HG03520 (cell line): ENCODE data around the gene FER.
"Not testable (repeated sequence)": the region's sequence is repeated elsewhere in the genome, so short reads cannot be mapped to it uniquely, and the experiment has no call there.

Experiments used
- ATAC-seq: cut with Tn5 transposase; IDR thresholded peaks from one replicate; pipeline ENCODE4 v1.9.1; 2021; ENCODE audit warnings: mild to moderate bottlenecking, moderate library complexity; ENCODE audit not compliant: unreplicated experiment

The FER gene

DNA sequence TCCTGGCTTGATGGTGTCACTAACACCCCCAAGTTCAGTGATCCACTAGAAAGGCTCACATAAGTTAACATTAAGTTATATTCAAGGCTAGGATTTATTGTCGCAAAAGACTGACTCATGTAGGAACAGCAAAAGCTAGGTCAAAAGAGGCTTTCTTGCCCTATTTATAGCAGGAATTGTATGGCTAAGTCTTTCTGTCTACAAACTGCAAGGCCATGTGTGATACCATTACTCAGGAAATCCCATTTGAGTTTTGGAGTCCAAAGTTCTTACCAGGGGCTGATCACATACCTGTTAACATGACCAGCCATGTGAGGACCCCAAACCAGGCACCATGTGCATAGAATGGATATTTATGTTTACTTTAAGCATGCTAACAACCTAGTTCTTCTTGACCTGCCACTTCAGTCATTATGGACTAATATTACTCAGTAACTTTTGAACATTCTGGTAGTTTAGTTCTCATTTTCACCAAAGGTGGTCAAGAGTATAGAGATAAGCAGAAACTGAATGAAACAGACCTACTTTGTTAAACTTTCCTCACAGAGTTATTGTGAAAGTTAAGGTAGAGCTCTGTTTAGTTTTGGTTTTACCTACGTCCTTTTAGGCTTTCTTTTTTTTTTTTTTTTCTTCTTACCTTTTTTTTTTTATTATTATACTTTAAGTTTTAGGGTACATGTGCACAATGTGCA lies 281.1 kb downstream of the FER start:
- peak; percentile 67 for ATAC-seq

DNA sequence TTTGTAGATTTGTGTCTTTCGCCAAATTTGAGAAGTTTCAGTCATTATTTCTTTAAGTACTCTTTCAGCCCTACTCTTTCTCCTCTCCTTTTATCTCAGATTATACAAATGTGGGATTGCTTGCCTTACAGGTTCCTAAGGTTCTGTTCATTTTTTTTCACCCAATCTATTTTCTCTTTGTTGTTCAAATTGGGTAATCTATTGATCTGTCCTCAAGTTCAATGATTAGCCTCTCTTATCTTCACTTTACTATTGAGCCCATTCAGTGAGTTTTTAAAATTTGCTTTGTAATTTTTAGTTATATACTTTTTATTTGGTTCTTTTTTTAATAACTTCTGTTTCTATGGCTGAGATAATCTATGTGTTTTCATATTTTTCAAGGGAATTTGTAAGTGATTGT lies 282.1 kb downstream of the FER start:
- ATAC-seq, result no peak

DNA sequence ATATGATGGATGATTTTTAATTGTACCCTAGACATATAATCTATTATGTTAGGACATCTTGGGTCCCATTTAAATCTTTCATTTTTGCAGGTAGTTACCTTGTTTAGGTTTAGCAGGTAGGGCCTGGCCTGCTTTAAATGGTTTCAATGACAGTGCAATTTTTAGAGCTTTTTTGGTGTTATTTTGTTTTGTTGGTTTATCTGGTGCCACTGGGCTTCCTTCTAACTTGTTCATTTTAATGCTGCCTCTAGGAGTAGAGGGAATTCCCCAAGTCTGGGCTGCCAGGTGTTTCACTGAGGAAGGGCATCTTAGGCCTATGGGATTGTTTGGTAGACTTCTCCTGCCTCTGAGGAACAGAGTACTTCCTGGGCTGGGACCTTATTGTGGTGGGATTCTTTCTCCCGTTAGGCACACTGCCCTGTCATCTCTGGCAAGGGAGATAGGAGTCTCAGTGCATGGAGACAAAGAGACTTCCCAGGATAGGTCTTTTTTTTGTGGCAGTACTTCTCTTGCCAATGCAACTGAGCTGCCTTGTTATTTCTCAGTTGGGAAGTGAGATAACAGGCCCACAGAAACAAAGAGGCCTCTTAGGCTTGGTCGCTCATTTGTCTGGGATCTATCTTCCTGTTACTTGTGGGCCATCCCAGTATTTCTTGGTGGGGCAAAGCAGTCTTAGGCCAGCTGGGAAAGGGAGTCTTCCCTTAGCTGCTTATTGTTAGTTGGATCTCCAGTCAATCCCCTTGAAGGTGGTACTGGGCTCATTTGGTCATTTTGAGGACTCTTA lies 282.9 kb downstream of the FER start:
- no peak for ATAC-seq

DNA sequence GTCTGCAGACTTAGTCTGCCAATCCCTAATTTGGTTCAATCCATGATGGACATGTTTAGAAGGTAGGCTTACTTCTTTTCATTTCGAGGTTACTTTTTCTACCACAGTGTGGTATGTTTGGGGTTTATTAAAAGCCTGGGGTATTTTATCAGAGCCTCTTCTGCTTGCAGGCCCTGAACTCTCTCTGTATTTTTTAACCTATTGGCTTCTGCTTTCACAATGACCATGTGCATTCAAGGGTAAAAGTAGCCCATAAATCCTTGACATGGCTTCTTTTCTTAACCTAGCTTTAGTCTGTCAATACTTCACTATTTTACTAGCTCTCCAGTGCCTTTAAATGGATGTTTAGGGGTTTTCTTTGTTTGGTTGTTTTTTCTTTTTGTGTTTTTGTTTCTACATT lies 286.6 kb downstream of the FER start:
- ATAC-seq, result no peak

DNA sequence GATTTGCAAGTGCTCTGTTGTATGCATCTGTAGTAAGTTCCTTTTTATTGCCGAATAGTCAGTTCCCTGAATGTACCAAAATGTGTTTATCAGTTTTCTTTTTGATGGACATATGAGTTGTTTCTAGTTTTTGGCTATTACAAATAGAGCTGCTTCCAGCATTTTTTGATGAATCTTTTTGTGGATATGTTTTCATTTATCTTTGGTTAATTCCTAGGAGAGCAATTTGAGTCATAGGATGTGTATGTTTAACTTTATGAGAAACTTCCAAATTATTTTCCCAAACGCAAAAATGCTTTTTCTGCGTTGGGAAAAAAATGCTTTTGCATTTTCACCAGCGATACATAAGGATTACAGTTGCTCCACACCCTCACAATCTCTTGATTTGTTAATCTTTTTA lies 287.7 kb downstream of the FER start:
- no peak for ATAC-seq

DNA sequence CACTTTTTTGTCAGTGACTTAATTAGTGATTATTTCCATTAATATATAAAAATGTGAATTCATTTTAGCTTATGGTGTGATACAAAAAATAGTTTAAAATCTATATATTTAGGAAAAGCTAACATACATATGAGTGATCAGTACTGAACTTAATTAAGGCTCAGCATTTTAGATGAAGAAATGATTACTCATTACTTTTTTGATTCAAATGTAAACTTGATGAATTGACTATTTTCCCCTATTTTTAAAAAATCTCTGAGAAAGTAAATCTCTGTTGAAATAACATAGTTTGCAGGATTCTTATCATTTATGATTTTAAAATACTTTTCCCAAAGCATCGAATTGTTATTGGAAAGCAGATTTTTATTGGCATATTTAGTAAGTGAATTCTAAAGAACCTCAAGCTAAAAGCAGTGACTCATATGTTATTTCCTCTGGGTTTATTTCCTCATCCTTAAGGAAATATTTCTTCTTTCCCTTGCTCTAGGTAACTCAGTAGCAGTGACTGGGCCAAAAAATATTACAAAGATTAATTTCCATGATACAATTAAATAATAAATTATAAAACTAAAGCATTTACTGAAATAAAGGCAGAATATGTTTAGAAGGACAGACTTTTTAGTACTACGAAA lies 290.6 kb downstream of the FER start:
- no peak for ATAC-seq

DNA sequence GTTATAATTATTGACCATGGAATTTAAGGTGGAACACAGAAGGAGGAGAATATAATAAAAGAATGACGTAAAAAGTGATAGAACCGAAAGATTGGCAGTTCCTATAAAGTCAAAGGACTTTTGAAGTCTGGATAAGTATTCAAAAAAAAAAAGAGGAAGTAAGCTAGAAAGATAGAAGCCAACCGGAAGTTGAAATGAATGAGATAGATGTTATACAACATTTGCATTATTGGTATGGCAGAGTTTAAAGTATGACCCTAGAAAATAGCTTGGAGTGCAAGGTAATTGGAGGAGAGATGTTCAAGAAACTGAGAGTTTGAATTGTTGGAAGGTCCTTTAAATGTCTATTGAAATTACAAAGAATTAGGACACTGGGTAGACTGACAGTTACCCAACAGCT lies 293.6 kb downstream of the FER start:
- no peak for ATAC-seq

DNA sequence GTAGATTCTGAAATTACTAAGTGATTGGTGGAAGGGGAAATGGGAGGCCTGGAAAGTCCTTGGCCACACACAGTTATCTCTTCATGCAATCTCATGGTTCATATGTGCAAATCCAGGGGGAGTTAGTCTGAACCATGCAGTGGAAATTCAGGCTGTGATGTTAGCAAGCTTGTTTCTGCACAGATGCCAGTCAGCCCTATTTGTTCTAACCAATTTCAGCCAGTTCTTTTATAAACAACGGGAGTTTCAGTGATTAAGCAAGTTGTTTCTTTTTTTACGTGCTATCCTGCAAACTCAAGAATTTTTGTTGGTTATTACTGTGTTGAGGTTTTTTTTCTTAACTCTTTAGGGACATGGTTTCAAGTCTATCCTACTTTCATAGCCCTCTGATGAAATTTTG lies 298.0 kb downstream of the FER start:
- ATAC-seq, result no peak

DNA sequence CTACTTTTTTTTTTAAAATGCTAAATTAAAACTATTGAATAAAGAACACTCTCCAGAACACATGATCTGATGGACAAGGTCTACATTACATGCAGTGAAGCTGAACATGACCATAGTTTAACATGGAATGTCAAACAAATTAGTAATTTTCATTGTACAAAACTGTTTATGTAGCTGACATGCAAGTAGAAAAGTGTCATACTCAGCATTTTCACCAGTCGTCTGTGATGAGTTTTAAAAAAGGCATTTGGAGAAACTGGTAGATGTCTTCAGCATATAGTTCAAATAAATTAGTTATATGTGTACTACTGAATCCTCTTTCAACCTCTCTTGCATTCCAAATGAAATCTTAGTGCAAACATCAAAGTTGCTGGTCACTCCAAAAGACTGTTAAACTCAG lies 301.9 kb downstream of the FER start:
- no peak for ATAC-seq

DNA sequence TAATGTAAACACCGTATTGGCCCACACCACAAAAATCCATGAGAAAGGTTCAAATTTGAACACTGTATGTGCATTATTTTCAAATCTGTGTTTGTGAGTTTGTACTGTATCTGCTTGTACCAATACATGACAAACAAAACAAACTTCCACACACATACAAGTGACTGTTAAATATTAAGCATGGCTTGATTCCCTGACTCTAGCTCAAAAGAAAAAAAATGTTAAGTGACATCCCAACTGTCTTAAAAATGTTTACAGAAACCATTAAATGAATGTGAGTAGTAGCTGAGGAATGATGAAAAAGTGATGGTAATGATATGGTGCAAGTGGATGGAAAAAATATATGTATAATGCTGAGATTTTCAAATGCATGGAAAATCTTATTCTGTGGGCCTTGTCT lies 302.6 kb downstream of the FER start:
- not testable (repeated sequence) for ATAC-seq

DNA sequence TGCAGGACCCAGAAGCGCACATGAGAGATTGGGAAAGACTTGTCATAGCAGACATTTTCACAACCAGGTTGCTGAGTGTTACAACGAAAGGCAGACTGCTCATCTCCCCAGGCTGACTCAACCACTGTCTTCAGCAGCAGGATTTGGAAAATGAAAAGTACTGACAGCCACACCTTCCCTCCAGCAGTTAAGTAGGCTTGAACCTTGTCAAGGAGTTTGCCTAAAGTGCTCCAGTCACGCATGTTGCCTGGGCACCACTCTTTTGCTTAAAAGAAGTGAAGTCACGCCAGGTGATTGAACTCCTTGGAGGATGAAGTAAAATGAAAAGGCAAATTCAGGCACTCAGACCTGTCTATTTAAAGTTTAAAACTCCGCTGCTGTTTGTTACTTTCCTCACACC lies 304.5 kb downstream of the FER start:
- ATAC-seq, result not testable (repeated sequence)

DNA sequence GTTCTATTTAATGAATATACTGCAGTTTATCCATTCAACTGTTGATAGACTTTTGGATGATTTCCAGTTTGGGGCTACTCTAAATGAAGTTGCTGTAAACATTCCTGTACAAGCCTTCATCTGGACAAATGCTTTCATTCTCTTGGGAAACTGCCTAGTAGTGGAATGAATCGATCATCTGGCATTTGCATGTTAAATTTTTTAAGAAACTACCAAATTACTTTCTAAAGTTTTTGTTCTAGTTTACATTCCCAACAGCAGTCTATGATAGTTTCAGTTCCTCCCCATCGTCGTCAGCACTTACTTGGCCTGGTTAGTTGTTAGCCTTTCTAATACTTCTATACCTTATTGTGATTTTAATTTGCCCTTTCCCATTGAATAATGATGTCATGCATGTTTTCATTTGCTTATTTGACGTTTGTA lies 306.3 kb downstream of the FER start:
- no peak for ATAC-seq

DNA sequence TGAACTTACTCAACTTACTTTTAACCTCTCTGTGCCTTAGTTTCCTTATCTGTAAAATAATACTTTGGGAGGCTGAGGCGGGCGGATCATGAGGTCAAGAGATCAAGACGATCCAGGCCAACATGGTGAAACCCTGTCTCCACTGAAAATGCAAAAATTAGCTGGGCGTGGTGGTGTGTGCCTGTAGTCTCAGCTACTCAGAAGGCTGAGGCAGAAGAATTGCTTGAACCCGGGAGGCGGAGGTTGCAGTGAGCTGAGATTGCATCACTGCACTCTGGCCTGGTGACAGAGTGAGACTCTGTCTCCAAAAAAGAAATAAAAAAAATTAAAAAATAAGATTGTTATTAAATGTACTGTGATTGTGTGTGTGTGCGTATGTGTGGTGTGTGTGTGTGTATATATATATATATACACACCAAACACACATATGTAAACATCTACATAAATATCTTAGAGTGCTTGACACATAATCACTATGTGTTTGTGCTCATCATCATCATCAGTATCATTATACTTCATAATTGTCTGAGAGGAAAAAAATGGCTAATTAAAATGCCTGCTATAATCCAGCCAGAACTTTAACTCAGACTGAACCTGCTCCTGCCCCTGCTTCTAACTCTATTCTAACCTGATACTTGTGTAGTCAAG lies 312.8 kb downstream of the FER start:
- ATAC-seq, result no peak

DNA sequence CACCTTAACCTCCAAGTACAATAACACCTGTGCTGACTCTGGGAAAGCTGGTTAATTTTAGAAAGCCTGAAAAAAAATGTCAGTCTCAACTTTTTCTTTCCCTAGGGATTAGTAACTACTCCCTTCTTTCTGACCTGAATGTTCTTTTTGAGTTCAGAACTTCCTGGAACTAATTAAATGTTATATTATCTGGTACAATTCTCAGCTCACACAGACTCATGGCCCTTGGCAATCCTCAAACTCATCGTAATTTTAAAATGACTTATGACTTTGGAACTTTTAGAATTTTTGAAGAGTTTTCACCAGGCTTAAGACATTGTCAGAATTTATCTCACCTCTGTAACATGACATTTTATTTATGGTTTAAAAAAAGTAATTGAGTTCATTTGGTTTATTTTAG lies 315.0 kb downstream of the FER start:
- no peak for ATAC-seq

DNA sequence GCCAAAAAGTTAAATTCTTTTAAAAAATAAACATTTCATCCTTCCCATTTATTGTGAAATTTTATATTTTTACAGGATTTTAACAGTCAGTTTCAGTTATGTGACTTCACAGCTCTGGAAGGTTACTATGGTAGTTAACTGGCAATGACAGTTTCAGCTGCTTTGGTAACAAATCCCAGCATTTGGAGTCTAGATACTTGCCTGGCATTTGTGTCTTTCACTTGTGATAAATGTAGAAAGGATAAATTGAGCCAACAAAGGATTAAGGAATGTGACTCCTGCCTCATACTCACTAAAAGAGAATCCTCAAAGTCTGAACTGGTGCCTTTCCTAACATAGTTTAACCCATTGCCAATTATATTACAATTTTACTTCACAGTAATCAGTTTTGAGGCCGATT lies 315.5 kb downstream of the FER start:
- no peak for ATAC-seq

DNA sequence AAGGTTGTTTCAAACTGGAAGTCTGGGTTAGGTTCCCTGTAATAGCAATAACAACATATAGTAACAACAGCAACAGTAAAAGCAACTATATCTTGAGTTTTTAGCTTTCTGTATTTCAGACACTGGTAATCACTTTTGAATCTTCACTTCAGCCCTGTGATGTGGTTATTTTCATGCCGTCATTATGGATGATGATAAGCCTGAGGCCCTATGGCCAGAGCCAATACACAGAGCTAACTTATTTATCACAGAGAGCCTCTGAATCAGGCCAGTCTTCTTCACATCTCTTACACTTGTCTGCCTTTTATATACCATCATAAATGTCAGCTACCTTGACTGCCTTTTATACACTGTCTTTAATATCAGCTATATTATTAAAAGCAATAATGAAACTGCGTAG lies 329.0 kb downstream of the FER start:
- no peak for ATAC-seq

DNA sequence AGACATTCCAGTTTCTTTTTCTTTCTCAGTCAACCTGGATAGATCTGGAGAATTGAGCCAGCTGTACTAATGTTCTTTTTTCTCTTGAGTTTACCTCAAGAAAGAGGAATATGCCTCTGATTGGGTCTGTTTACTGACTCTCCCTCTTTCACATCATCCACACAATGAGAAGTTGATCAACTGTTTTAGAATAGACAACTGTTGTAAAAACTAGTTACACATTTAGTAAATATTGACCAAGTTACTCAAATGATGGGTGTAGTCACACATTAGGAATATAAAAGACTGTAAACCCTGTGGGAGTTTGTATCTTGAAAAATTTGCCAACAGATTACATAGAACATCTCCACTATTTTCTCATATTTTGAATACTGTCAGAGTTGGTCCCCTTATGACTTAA lies 330.8 kb downstream of the FER start:
- no peak for ATAC-seq

DNA sequence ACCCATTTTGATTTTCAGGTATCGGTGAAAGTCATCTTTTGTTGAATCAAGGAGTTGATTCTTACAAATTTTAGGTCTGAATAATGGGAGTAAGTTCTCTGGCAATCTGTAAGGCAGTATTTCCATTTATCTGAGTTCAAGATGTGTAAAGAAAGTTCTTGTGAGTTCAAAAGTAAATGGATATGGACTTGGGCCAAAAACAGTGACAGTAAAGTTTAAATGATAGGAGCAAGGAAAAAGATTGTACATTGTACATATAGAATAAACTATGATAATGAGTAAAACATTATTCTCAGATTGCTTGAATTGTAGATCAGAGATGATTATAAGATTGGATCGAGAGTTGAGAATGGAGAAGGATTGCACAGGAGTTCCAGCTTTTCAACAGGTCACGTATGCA lies 332.8 kb downstream of the FER start:
- no peak for ATAC-seq

DNA sequence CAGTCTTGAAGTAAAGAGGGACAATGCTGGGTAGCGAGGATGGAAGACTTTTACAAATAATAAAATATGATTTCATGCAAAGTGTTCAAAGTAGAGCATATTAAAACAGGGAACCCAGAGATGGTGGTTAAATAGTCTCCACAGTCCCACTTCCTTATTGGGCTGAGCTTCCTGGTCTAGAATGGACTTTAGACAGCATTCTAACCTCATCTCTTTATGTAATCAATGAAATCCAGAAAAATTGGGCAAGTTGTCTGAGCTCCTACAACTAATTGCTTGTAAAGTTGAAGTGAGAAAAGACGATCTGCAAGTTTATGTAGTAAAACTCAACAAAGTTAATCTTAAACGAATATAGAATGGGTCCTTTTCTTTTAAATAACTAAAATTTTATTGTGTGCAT lies 333.2 kb downstream of the FER start:
- no peak for ATAC-seq

DNA sequence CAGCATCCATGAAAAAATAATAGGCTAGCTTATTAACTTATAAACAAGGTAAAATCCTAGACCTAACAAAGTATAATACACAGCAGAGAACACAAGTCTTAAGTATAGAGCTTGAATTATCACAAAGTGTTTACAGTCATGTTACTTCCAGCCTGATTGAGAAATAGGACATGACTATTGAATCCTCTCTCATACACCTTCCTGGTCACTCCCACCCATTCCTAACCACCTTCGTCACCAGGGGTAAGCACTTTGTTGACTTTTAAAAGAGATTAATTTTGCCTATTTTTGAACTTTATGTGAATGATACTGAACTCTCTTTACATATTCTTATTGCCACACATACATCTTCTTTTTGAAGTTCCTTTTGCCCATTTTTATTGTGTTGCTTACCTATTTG lies 336.2 kb downstream of the FER start:
- ATAC-seq, result no peak

DNA sequence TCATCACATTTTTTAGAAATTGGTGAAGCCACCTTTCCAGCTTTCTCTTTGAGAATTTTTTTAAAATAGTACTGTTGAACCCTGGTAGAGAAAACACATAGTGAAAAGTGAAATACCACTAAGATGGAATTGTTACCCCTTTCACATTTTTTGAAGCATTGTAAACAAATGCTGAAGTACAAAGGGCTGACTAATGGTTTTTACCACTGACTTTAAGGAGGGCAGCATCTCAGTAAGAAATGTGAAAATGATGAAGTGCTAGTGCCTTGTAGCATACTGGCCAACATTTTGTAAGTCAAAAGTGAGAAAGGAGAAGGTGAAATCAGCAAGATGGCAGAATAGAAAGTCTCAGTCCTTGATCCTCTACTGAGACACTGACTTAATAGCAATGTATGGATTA lies 341.5 kb downstream of the FER start:
- no peak for ATAC-seq

DNA sequence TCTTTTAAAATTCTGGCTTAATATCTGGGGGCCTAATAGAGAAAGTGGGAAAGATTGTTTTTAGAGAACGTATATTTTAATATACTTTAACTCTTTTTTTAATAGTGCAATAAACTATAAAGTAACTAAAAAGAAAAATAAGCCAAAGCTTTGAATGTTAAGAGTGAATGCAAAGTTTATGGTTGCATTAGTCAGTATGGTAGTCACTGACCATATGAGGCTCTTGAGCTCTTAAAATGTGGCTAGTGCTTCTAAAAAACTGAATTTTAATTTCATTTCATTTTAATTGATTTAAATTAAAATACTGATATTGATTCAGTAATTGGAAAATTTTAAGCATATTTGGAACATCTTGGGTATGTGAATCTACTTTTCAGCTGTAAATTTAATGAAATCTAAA lies 351.4 kb downstream of the FER start:
- no peak for ATAC-seq
